Activated T-helper 1 cell treated with anti-CD3 and anti-CD28 coated beads, Interleukin-2, amount 50 U/mL, for 16 hours (primary cell): ENCODE measurements around the gene METRN.

Source experiments
- DNase-seq, 2 donors: peaks; one replicate each; pipeline ENCODE4 v3.0.0-alpha.2; 2020; ENCODE audit warnings: low read depth in 1 of 2, low spot score in 1 of 2

The METRN gene

GRCh38 chr16:754656-755055 lies 39.7 kb downstream of the METRN start:
- no peak for DNase-seq

GRCh38 chr16:756428-756827 lies 41.5 kb downstream of the METRN start:
- DNase-seq = no peak

- no peak for DNase-seq
These were observed 44.4 kb downstream of the METRN start for GRCh38 chr16:759110-759910.

GRCh38 chr16:760065-760464 lies 45.1 kb downstream of the METRN start:
- DNase-seq = no peak

GRCh38 chr16:760545-761343 lies 45.8 kb downstream of the METRN start, which contains the start of gene MSLN:
MSLN (plus strand) TSS chr16:760734; CDS start chr16:762681, 1,947 bp downstream.
- DNase-seq = no peak

GRCh38 chr16:761625-762513 lies 47.0 kb downstream of the METRN start:
- no peak for DNase-seq

- no peak for DNase-seq
These were observed 47.8 kb downstream of the METRN start for GRCh38 chr16:762595-763268.

- no peak for DNase-seq
These were observed 48.7 kb downstream of the METRN start for GRCh38 chr16:763369-764183.

GRCh38 chr16:764184-764750 lies 49.3 kb downstream of the METRN start:
- DNase-seq = no peak

GRCh38 chr16:764848-765487 lies 50.0 kb downstream of the METRN start:
- no peak for DNase-seq

GRCh38 chr16:765488-765865 lies 50.6 kb downstream of the METRN start:
- DNase-seq = no peak

GRCh38 chr16:766008-766819 lies 51.3 kb downstream of the METRN start:
- no peak for DNase-seq

GRCh38 chr16:766820-767640 lies 52.1 kb downstream of the METRN start:
- DNase-seq = no peak

GRCh38 chr16:767743-768235 lies 52.9 kb downstream of the METRN start:
- DNase-seq = no peak

- no peak for DNase-seq
These were observed 53.5 kb downstream of the METRN start for GRCh38 chr16:768428-768827.
